ENCODE measurements around the gene SSBP3. TPM values are rescaled to one million over a fixed set of nuclear protein-coding genes. Genes with fewer than 3 reads are reported as not detected.
"Not testable (repeated sequence)": the region's sequence is repeated elsewhere in the genome, so short reads cannot be mapped to it uniquely, and the experiment has no call there.

Gene SSBP3
- total RNA-seq, 1 donor from 2014 or later: 7.8 TPM

DNA sequence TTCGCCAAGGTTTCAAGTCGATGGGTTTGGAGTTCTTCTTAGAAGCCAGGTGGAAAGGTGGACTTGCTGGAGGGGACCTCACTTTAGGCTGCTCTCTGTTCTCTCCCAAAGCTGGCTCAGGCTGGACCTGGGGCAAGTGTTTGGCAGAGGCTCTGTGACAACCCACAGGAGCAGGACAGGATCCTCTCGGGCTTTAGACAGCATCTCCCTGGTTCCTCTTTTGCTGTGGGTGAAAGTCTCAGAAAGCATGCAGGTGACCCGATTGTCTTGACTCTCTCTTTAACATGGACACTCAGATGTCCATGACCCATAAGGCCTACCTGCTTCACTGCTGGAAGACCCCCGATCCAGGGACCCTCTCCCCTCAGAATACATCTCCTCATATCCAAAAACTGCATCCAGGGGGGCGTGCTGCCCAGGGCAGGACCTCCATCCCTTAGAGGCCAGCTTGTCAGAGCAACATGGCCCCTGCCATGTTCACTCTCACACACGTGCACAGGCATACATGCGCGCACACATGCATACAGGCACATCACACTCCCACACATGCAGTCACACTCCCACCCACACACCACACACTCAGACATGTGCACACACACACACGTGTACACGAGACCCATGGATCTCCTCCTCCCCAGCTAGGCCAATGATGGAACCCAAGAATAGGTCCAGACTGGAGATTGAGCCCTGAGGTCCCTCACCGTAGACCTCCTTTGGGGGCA, 184.9 kb downstream of the SSBP3 start:
- no peak for DNase-seq (ENCODE audit: low read depth)
- H3K4me3 ChIP-seq (ENCODE audit: low read depth, low read length): no peak overlapping the region
- TF ChIP-seq, protein P1, sequence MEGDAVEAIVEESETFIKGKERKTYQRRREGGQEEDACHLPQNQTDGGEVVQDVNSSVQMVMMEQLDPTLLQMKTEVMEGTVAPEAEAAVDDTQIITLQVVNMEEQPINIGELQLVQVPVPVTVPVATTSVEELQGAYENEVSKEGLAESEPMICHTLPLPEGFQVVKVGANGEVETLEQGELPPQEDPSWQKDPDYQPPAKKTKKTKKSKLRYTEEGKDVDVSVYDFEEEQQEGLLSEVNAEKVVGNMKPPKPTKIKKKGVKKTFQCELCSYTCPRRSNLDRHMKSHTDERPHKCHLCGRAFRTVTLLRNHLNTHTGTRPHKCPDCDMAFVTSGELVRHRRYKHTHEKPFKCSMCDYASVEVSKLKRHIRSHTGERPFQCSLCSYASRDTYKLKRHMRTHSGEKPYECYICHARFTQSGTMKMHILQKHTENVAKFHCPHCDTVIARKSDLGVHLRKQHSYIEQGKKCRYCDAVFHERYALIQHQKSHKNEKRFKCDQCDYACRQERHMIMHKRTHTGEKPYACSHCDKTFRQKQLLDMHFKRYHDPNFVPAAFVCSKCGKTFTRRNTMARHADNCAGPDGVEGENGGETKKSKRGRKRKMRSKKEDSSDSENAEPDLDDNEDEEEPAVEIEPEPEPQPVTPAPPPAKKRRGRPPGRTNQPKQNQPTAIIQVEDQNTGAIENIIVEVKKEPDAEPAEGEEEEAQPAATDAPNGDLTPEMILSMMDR (conservative IDR thresholded peaks at IDR 0.05; ENCODE audit: low read depth, low read length): no peak

DNA sequence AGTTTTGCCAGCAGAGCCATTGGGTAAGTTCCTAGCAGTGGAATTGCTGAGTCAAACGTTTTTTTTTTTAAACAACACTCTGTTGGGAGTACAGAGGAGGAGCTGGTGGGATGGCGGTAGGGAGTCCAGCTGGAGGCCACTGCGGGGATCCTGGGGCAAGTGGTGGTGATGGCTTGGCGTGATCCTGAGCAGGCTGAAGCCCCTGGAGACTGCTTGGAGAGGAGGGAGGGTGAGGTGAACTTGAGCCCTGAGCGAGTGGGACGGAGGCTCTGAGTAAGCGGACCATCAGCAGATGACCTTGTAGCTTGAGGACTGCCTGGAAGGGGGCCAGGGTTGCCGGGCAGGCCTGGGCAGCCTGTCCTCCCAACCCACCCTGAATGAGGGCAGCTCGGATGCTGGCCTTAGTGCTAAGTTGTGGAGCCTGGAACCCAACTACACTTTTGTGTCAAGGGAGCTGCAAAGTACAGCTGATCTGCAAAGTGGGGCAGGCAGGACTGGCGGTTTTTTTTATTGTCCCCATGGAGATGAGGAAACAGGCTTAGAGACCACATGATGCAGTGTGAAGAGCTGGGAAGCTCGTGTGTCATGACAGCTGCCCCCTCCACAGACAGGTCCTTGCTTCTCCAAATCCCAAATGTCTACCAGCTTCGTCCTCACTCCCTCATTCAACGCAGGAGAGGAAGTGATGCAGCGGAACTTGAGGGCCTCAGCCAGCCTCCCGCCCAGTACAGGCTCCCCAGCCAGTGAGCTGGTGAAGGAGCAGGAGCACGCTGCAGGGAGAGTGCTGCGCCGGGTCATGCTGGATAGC, 186.0 kb downstream of the SSBP3 start:
- no peak for DNase-seq (ENCODE audit: low read depth)

DNA sequence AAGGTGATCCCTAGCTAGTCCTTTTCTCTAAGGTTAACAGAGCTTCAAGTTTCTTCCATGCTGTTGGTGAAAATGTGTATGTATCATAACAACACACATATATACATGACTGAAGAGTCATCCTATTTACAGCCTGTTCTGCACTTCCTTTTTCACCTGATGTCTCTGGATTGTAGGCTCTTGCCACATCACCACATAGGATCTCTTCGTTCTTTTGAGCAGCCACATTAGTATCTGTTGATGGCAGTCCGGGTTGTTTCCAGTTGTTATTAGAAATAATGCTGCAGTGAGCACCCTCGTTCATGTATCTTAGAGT, 186.5 kb downstream of the SSBP3 start:
- H3K4me3 ChIP-seq (ENCODE audit: low read depth, low read length): no peak overlapping the region
- DNase-seq (ENCODE audit: low read depth): no peak
- TF ChIP-seq, protein P1 (conservative IDR thresholded peaks at IDR 0.05; ENCODE audit: low read depth, low read length): no peak

More for the DNA sequence above, 186.0 kb downstream of the SSBP3 start:
- no peak overlapping the region for H3K4me3 ChIP-seq (ENCODE audit: low read depth, low read length)
- TF ChIP-seq, protein P1 (conservative IDR thresholded peaks at IDR 0.05; ENCODE audit: low read depth, low read length): no peak

DNA sequence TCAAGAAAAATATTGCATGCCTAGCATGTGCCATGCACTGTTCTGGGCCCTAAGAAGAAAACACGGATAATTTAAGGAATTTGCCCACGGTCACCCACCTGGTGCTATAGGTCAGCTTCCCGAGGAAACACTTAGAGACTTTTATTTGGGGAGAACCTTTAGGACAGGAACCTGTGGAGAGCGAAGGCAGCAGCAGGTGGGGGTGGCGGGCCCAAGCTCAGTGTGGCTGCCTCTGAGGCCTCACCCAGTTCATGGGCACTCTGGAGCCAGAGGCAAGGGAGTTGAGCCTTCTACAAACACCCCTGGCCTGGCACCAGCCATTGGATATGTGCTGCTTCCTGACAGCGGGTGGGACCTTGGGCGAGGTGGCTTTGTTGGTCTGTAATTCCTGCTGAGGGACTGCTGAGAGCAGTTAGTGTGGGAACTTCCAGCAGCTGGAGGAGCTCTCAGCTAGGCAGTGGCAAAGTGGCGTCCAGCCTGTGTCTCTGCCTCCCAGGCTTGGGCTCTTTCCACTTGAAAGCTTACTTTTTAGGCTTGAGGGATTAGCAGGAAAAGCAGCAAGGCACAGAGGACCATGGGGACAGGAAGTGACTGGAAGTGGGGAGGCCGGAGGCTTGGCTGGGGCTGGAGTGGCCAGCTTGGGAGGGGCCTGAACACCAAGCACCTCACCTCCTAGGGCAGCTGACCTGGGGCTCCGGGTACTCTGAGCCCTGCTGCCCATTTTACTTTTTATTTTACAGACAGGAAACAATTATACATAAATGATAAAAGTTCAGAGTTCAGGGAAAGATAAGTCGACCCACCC, 187.1 kb downstream of the SSBP3 start:
- no peak overlapping the region for H3K4me3 ChIP-seq (ENCODE audit: low read depth, low read length)
- no peak for DNase-seq (ENCODE audit: low read depth)
- TF ChIP-seq, protein P1 (conservative IDR thresholded peaks at IDR 0.05; ENCODE audit: low read depth, low read length): no peak

DNA sequence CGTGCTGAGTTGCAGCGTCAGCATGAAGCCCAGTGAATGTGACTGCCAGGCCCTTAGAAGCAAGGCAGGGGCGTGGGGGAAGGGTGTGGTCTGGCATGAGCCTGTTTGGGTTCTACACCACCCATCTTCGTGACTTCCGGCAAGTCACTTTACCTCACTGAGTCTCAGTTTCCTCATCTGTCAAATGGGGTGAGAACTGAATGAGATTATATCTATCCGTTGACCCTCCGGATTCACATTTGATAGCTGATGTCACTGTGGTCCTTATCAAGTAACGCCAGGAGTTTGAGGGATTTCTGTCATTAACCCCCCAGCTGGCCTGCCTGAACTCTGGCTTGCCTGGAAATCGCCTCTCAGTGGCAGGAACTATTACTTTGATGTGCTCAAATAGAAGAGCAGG, 190.7 kb downstream of the SSBP3 start:
- no peak overlapping the region for H3K4me3 ChIP-seq (ENCODE audit: low read depth, low read length)
- DNase-seq (ENCODE audit: low read depth): no peak
- TF ChIP-seq, protein P1 (conservative IDR thresholded peaks at IDR 0.05; ENCODE audit: low read depth, low read length): no peak

DNA sequence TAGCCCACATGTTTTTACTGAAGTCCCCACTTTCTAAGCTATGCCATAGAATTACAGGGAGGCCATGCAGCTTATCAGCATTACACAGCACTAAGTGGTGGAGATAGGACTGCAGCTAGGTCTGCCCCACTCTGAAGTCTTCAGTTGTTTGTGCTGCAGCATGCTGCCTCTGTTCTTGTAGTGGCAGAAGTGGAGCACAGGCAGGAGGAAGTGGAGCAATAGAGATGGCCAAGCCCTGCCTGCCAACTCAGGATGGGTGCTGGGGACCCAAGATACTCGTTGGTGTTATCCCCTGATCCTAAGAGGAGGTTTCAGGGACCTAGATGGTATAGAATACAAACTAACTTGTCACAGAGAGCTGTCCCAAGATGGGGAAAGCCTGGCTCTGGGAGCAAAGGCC, 193.3 kb downstream of the SSBP3 start:
- no peak overlapping the region for H3K4me3 ChIP-seq (ENCODE audit: low read depth, low read length)
- DNase-seq (ENCODE audit: low read depth): no peak
- TF ChIP-seq, protein P1 (conservative IDR thresholded peaks at IDR 0.05; ENCODE audit: low read depth, low read length): no peak

DNA sequence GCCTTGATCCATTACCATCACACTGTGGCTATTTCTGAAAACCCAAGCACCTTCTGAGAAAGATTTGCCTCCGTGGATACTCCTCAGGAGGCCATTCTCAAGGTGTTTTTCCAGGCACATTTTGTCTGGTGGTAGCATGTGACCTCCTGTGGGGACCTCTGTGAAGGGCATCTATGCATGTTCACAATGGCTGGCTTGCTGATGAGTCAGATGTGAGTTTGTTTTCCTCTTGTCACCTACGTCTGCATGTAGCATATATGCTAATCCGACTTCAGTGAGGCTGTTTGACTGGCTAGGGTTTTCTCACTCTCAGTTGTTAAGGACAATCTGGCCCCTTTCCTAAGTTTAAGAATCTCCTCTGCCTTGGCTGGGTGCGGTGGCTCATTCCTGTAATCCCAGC, 198.3 kb downstream of the SSBP3 start:
- not testable (repeated sequence) for DNase-seq (ENCODE audit: low read depth); H3K4me3 ChIP-seq (ENCODE audit: low read depth, low read length)

Measured in epithelial cell of proximal tubule (primary cell).